ENCODE measurements around the gene PCCA. TPM values are rescaled to one million over a fixed set of nuclear protein-coding genes. Genes with fewer than 3 reads are reported as not detected.

PCCA gene
- total RNA-seq, 1 experiment from 2014 or later, result 28.3 TPM

DNA sequence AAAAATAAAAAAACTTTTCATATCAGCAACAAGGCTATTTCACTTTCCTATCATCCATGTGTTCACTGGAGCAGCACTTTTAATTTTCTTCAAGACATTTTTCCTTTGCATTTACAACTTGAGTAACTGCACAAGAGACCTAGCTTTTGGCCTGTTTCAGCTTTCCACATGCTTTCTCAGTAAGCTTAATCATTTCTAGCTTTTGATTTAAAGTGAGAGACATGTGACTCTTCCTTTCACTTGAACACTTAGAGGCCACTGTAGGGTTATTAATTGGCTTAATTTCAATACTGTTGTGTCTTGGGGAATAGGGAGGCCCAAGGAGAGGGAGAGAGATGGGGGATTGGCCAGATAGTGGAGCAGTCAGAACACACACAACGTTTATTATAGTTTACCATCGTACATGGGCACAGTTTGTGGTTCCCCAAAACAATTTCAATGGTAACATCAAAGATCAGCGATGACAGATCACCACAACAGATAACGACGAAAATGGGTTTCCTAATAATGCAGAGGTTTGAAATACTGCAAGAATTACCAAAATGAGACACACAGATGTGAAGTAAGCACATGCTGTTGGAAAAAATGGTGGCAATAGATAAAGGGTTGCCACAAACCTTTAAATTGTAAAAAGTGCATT lies 382.1 kb downstream of the PCCA start:
- DNase-seq (ENCODE audit: low read depth in 1 of 2, low spot score in 2 of 2), result no peak
- Histone ChIP-seq H3K27me3 (replicated peaks) (no peaks in the 10 kb centered on the region), H3K27ac (no peak overlapping the region), H3K4me1 (replicated peaks) (no peaks in the 10 kb centered on the region), H3K36me3 (no peaks in the 10 kb centered on the region), H3K9me3 (replicated peaks) (no peaks in the 10 kb centered on the region), H3K4me3 (no peak overlapping the region)

DNA sequence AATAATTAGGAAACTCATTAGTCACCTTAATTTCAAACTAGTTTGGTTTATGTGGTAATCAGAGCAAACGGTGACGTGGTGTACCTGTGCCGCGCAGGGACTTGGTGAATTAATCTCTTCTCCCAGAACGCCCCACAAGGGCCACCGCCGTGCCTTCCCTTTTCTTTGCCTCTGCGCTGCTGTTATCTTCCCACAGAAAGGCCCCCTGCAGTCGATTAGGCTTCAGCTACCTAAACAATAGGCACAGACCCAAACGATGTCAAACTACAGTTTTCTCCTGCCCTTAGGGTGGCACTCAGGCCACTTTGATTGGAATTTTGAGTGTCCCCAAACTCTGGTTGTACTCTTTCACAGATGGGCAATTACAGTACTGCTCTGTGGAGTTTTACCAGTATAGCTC lies 384.2 kb downstream of the PCCA start:
- no peak for DNase-seq (ENCODE audit: low read depth in 1 of 2, low spot score in 2 of 2)
- no peak overlapping the region for H3K4me3 ChIP-seq
- H3K4me1 ChIP-seq (replicated peaks), result no peaks in the 10 kb centered on the region
- H3K9me3 ChIP-seq (replicated peaks), result no peaks in the 10 kb centered on the region
- no peak overlapping the region for H3K27ac ChIP-seq
- no peaks in the 10 kb centered on the region for H3K27me3 ChIP-seq (replicated peaks)
- no peaks in the 10 kb centered on the region for H3K36me3 ChIP-seq

DNA sequence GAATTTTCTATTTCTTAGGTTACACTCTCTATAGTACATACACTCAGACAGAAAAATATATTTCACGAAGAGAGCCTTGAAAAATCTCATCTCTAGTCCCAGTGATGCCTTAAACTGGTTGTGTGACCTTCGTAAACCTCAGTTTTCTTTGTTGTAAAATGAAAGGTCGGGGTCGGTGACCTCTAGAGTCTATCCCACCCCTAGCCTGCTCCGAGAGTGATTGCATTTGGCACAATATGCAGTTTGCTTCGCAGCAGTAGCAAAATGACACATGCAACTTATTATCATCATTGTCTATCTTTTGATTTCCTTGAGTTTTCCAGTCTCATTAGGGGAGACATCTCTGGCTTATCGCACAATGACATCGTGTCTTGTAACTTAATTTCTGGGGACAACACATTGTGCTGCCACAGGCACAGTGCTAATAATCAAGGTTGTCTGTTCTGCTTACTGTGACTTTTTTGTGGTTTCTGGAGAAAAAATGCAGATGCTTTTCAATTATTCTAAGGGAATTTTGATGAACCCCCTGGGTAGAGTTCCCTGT lies 384.7 kb downstream of the PCCA start:
- H3K4me3 ChIP-seq, result no peak overlapping the region
- no peak for DNase-seq (ENCODE audit: low read depth in 1 of 2, low spot score in 2 of 2)
- no peaks in the 10 kb centered on the region for H3K4me1 ChIP-seq (replicated peaks)
- H3K36me3 ChIP-seq, result no peaks in the 10 kb centered on the region
- no peak overlapping the region for H3K27ac ChIP-seq
- H3K27me3 ChIP-seq (replicated peaks), result no peaks in the 10 kb centered on the region
- no peaks in the 10 kb centered on the region for H3K9me3 ChIP-seq (replicated peaks)

DNA sequence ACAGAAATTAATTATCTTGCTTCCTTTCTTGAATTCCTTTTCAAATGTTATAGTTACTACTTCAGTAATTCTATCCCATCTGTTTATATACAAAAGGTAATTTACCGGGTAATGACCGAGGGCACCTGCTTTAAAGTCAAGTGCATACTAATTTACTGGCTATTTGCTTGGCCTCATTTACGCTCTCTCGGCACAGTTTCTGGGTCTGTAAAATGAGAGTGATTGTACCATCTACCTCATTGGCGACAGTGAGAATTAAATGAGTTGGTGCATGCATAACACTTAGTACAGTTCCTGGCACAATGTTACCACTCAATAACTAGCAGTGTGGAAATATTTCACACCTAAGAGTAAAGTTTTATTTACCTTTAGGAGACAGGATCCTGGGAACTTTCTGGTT lies 388.1 kb downstream of the PCCA start:
- no peak overlapping the region for H3K27ac ChIP-seq
- no peak for DNase-seq (ENCODE audit: low read depth in 1 of 2, low spot score in 2 of 2)
- no peak overlapping the region for H3K4me3 ChIP-seq
- H3K9me3 ChIP-seq (replicated peaks), result no peaks in the 10 kb centered on the region
- no peaks in the 10 kb centered on the region for H3K36me3 ChIP-seq
- no peaks in the 10 kb centered on the region for H3K4me1 ChIP-seq (replicated peaks)
- H3K27me3 ChIP-seq (replicated peaks), result no peaks in the 10 kb centered on the region

DNA sequence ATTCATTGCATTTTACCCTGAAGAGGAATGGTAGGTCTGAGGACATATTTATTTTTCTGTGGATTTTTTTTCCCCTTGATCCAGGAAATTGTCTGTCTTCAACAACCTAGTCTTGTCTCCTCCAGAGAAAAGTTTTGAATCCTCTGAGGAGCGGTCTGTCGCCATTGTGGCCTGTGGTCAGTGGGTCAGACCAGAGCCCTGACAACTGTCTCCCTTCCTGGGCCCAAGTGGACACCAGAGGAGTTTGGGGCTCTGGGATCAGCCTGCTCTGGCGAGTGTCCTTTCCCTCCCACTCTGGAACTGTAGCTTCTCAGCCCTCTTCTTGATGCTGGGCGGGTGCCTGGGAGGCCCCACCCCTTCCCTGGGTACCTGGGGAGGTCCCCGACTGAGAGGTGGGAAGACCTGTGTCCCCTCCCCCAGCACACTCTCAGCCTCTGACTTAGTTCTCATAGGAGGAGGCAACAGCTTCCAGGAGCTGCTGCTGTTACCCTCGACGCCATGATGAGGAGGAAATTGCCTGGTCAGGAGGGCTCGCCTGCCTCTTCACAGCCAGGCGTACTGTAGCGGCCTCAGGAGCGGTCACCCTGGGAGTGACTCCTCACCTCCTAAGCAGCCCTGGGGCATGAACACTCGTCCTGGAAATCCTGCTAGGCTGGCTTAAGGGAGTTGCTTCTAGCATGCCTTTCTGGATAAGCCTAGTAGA lies 389.4 kb downstream of the PCCA start:
- no peaks in the 10 kb centered on the region for H3K4me1 ChIP-seq (replicated peaks)
- no peak overlapping the region for H3K27ac ChIP-seq
- no peaks in the 10 kb centered on the region for H3K36me3 ChIP-seq
- DNase-seq (ENCODE audit: low read depth in 1 of 2, low spot score in 2 of 2), result no peak
- no peaks in the 10 kb centered on the region for H3K27me3 ChIP-seq (replicated peaks)
- no peak overlapping the region for H3K4me3 ChIP-seq
- no peaks in the 10 kb centered on the region for H3K9me3 ChIP-seq (replicated peaks)

DNA sequence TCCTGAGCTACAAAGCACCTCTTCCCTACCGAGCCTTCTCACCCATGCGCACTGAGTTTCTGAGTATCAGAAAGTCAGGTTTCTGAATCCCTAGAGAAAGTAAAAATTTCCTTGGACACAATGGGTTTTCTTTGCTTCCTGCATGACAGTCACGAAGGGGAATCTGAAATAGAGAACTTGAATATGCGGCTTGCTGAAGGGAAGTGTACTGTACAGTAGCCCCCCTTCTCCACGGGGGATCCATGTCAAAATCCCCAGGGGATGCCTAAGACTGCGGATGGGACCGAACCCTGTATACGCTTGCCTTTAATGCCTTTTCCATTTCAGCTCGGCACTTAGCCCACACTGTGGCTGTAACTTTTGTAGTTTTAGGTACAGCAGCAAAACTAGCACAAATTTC lies 391.8 kb downstream of the PCCA start:
- Histone ChIP-seq H3K27ac (no peak overlapping the region), H3K36me3 (no peaks in the 10 kb centered on the region), H3K27me3 (replicated peaks) (no peaks in the 10 kb centered on the region), H3K4me3 (no peak overlapping the region), H3K4me1 (replicated peaks) (no peaks in the 10 kb centered on the region), H3K9me3 (replicated peaks) (no peaks in the 10 kb centered on the region)
- DNase-seq (ENCODE audit: low read depth in 1 of 2, low spot score in 2 of 2), result no peak

DNA sequence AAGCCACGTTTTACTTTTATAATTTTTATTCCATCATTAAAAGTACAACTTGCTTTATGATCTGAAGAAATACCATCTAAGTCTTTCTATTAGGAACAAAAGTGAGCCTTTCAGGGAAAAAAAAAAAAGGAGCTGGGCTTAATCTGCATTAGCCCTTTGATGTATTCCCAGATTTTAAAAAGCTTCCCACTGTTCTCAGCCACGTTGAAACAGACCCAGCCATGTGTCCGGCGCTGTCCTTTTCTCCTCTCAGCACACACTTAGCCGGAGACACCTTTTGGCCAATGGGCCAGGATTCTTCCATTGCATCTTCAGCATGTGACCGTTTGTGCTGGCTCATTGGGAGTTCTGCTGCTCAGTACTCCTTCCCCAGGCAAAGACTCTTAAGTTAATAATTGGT lies 394.2 kb downstream of the PCCA start:
- Histone ChIP-seq H3K9me3 (replicated peaks) (no peaks in the 10 kb centered on the region), H3K4me3 (no peak overlapping the region), H3K4me1 (replicated peaks) (no peaks in the 10 kb centered on the region), H3K27me3 (replicated peaks) (no peaks in the 10 kb centered on the region), H3K27ac (no peak overlapping the region), H3K36me3 (no peaks in the 10 kb centered on the region)
- DNase-seq (ENCODE audit: low read depth in 1 of 2, low spot score in 2 of 2), result no peak

DNA sequence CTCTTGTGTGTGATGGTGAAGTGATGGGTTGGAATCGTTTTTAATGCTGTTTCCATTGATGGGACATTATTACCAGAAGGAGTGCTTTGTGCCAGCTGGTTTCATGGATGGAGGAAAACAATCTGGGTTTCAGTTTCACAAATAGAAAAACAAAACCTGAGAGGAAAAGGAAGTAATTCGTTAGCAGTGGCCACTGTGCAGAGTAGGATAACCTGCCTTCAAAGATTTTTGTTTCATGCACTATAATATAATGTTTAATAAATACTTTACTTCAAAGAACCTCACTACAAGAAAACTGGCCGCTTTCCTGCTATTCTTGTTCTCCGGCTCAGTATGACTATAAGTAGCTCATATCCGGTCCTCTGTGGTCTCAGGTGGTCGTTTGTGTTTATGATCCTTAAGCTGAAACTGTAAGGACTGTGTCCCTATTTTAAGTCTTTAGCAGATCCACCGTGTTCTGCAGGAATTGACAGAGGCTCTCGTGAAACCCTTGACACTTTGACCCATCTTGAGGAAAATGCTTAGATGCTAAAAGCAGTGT lies 395.0 kb downstream of the PCCA start:
- Histone ChIP-seq H3K4me1 (replicated peaks) (no peaks in the 10 kb centered on the region), H3K4me3 (no peak overlapping the region), H3K27ac (no peak overlapping the region), H3K36me3 (no peaks in the 10 kb centered on the region), H3K27me3 (replicated peaks) (no peaks in the 10 kb centered on the region), H3K9me3 (replicated peaks) (no peaks in the 10 kb centered on the region)
- no peak for DNase-seq (ENCODE audit: low read depth in 1 of 2, low spot score in 2 of 2)

DNA sequence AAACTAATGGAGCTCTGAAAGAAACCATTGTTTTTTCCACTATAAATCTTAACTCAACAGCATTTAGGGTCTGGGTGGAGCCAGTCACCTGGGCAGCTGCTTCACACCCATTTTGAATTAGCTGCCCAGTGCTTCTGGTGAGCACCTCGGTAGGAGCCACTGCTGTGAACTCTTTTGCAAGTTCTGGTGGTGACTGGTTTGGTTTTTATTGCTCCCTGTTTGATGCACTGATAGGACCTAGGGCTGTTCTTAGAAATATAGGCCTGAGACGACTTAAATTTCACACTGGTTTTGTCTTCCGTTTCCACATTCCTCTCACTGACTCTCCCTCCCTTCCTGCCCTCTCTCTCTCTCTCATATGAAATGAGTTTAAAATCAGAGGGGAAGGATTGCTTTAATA lies 395.8 kb downstream of the PCCA start:
- Histone ChIP-seq H3K4me1 (replicated peaks) (no peaks in the 10 kb centered on the region), H3K36me3 (no peaks in the 10 kb centered on the region), H3K4me3 (no peak overlapping the region), H3K9me3 (replicated peaks) (no peaks in the 10 kb centered on the region), H3K27ac (no peak overlapping the region), H3K27me3 (replicated peaks) (no peaks in the 10 kb centered on the region)
- DNase-seq (ENCODE audit: low read depth in 1 of 2, low spot score in 2 of 2), result no peak

DNA sequence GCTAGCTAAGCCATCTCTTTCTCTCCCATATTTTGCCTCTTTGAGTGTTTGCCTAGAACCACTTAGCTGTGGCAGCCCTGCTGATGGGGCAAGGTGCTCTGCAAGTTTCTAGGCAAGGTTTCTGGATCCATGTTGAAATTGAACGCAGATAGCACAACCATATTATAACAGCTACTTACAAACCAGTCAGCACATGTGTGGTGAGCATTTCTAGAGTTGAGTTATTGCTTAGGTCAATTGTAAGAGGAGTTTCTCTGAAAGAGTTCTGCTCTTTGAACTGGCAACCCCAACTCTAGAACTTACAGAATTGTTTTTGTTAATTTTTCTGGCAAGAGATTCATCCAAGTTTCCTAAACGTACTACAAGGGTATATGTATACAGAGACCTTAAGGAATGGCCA lies 396.4 kb downstream of the PCCA start:
- no peaks in the 10 kb centered on the region for H3K36me3 ChIP-seq
- no peak overlapping the region for H3K4me3 ChIP-seq
- H3K4me1 ChIP-seq (replicated peaks), result no peaks in the 10 kb centered on the region
- no peaks in the 10 kb centered on the region for H3K27me3 ChIP-seq (replicated peaks)
- H3K9me3 ChIP-seq (replicated peaks), result no peaks in the 10 kb centered on the region
- DNase-seq (ENCODE audit: low read depth in 1 of 2, low spot score in 2 of 2), result no peak
- H3K27ac ChIP-seq, result no peak overlapping the region

DNA sequence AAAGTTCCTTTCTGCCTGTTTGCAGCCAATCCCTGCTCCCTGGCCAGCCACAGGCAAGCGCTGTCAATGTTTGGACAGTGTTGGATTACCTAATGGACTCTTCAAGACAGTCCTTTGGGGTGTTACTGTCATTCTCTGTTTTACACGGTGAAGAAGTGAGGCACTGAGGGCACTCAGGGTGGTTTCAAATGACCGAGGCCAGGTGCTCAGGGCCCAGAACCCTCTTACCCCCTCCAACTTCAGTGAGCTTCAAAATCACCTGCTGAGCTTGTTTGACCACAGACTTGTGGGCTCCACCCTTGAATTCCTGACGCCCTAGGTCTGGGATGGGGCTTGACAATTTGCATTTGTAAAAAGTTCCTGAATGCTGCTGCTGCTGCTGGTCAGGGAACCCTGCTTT lies 401.8 kb downstream of the PCCA start:
- Histone ChIP-seq H3K9me3 (replicated peaks) (no peaks in the 10 kb centered on the region), H3K4me1 (replicated peaks) (no peaks in the 10 kb centered on the region), H3K36me3 (no peaks in the 10 kb centered on the region), H3K27ac (no peak overlapping the region), H3K27me3 (replicated peaks) (no peaks in the 10 kb centered on the region), H3K4me3 (no peak overlapping the region)
- DNase-seq (ENCODE audit: low read depth in 1 of 2, low spot score in 2 of 2), result no peak

DNA sequence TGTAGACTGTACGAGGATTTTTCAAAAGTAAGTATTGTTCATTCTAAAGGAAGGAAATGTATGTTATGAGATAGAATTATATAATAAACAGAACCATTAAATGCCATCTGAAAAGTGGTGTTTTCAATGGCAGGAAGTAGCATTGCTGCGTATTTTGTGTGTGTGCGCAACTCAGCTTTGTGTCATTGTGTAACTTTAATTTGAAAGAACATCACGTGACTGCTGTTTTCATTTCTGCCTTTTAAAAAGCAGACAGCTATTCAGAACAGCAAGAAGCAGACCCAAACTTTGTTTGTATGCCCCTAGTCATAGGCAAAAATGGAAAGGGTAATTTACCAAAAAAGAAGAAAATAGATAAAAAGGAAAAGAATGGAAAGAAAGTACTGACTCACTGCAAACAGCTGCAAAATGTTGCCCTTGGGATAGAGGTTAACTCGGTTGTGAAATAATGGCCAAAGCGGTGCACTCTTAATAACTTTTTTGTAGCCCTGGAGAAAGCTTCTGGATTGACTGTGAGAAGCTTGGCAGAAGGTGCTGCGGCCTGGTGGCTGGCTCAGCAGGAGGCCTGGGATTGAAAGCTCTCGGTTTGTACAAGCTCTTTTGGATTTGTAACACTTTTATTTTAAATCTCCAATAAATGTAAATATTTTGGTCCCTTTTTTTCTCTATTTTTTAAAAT lies 402.4 kb downstream of the PCCA start:
- H3K27ac ChIP-seq, result no peak overlapping the region
- no peaks in the 10 kb centered on the region for H3K4me1 ChIP-seq (replicated peaks)
- no peak for DNase-seq (ENCODE audit: low read depth in 1 of 2, low spot score in 2 of 2)
- no peaks in the 10 kb centered on the region for H3K27me3 ChIP-seq (replicated peaks)
- H3K36me3 ChIP-seq, result no peaks in the 10 kb centered on the region
- H3K4me3 ChIP-seq, result no peak overlapping the region
- H3K9me3 ChIP-seq (replicated peaks), result no peaks in the 10 kb centered on the region

DNA sequence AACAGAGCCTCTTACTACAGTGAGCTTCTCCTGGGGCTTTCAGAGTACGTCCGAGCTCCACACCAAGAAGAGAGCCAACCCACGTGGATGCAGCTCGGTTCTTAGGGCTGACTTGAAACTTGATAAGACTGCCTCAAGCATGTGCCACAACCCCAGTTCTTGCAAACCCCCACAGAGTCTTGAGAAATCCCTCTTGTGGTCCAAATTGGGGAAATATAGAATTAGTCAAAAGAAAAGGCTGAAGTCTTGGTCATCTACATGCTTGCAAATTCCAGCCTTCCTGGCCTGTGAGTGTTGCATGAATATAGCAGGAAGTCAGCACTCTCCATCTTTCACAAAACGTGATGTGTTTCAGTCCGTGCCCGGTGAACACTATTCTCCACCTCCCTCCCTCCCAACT lies 404.5 kb downstream of the PCCA start:
- Histone ChIP-seq H3K9me3 (replicated peaks) (no peaks in the 10 kb centered on the region), H3K27me3 (replicated peaks) (no peaks in the 10 kb centered on the region), H3K4me1 (replicated peaks) (no peaks in the 10 kb centered on the region), H3K4me3 (no peak overlapping the region), H3K36me3 (no peaks in the 10 kb centered on the region), H3K27ac (no peak overlapping the region)
- no peak for DNase-seq (ENCODE audit: low read depth in 1 of 2, low spot score in 2 of 2)

DNA sequence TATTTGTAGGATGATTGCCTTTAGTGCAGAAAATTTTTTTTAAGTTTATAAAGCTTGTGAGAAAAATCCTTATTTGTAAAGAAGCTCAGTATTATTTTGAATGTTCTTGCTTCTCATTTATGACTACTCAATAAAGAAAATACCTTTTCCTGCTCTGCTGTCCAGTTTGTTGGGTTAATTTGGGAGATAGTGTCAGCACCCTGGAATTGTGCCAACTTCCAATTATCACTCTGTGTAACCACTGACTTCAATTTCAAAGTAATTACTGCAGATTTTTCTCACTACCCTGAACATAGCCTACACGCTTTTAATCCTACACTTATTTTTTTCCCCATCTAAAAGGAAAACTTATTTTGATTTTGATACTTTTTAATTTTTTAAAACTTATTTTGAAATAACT lies 406.6 kb downstream of the PCCA start:
- H3K27ac ChIP-seq, result no peak overlapping the region
- H3K9me3 ChIP-seq (replicated peaks), result no peaks in the 10 kb centered on the region
- no peak overlapping the region for H3K4me3 ChIP-seq
- no peak for DNase-seq (ENCODE audit: low read depth in 1 of 2, low spot score in 2 of 2)
- H3K27me3 ChIP-seq (replicated peaks), result no peaks in the 10 kb centered on the region
- H3K36me3 ChIP-seq, result no peaks in the 10 kb centered on the region
- H3K4me1 ChIP-seq (replicated peaks), result no peaks in the 10 kb centered on the region
